Transverse colon (tissue), 4 donors: ENCODE results near the gene MAP3K3. TPM values are rescaled to one million over a fixed set of nuclear protein-coding genes. Genes with fewer than 3 reads are reported as not detected.

Experiments used
- DNase-seq: peaks from one replicate; pipeline ENCODE4 v3.0.0-alpha.2; 2019
- H3K27ac ChIP-seq, 4 donors: fragments of 200-600 bp; sonication (generic); 2 replicates each; pipeline ENCODE4 v1.5.1; 2016 to 2018; ENCODE audit warnings: inconsistent platforms in 4 of 4
- H3K27me3 ChIP-seq: fragments of 200-600 bp; sonication (generic); 2 replicates; pipeline ENCODE4 v1.5.1; 2017; ENCODE audit warnings: inconsistent platforms
- H3K36me3 ChIP-seq, 4 donors: fragments of 200-600 bp; sonication (generic); 2 replicates each; pipeline ENCODE4 v1.5.1; 2017 to 2019; ENCODE audit warnings: inconsistent platforms in 4 of 4
- H3K4me1 ChIP-seq, 4 donors: fragments of 200-600 bp; sonication (generic); 2 replicates each; pipeline ENCODE4 v1.5.1; 2017 to 2020; ENCODE audit warnings: inconsistent platforms in 4 of 4
- H3K4me3 ChIP-seq, 4 donors: fragments of 200-600 bp; sonication (generic); 1 replicate in 1 of 4; 2 replicates in 3 of 4; pipeline versions ENCODE4 v1.5.1 to v1.6.1; 2017 to 2019; ENCODE audit warnings: inconsistent platforms in 4 of 4
- H3K9me3 ChIP-seq, 2 donors: fragments of 200-600 bp; sonication (generic); 2 replicates each; pipeline ENCODE4 v1.5.1; 2017 to 2019; ENCODE audit warnings: inconsistent platforms in 2 of 2
- EP300 ChIP-seq: sonication (generic); formaldehyde crosslinking; IDR thresholded peaks from one replicate; pipeline ENCODE4 v1.6.1; 2017; ENCODE audit warnings: antibody characterized with exemption, low read depth
- POLR2A ChIP-seq: fragments of 450-650 bp; IDR thresholded peaks from one replicate; pipeline ENCODE4 v1.6.1; 2016; ENCODE audit warnings: antibody characterized with exemption, mild to moderate bottlenecking, moderate library complexity
- POLR2AphosphoS5 ChIP-seq, 3 donors: sonication (generic); formaldehyde crosslinking; IDR thresholded peaks; one replicate each; pipeline ENCODE4 v1.6.1; 2016; ENCODE audit warnings: antibody characterized with exemption in 3 of 3
- WGBS, 2 donors: methylation state at CpG; one replicate each; pipeline ENCODE4 v1.1.5; 2018; ENCODE audit warnings: low coverage in 1 of 2; 5-methylcytosine and 5-hydroxymethylcytosine counted together
- in situ Hi-C, 4 donors: fragments of 200-750 bp; cut with MboI; loops; one replicate each; pipeline versions ENCODE4 v1.15.0 to v1.15.1; 2017; ENCODE audit warnings: low sequenced_read_pairs in 3 of 4, low pct_ligation_motif_present in 1 of 4, low pct_unique_long_range_greater_than_20kb in 1 of 4
- intact Hi-C: fragments of 100-400 bp; cut with DNase I; formaldehyde crosslinking; loops from one replicate; pipeline ENCODE4 v1.15.1; 2023; ENCODE audit warnings: low total_unique reads
- total RNA-seq, 4 donors: library from RNA; depleted of rRNA; stranded (reverse); fragments of >200 nt; gene quantifications; one replicate each; pipeline ENCODE4 v1.1.0, GENCODE V29; 2016
- TF ChIP-seq, protein P1 (sequence below), 5 experiments: fragments of 200-600 bp in 3 of 5; fragments of 450-650 bp in 2 of 5; sonication (generic) in 3 of 5; IDR thresholded peaks; 1 replicate in 2 of 5; 2 replicates in 3 of 5; pipeline ENCODE4 v1.5.1; 2016 to 2017; ENCODE audit warnings: antibody characterized with exemption in 5 of 5, inconsistent platforms in 3 of 5, mild to moderate bottlenecking in 2 of 5, moderate library complexity in 1 of 5

MAP3K3 gene
- total RNA-seq, 4 donors from 2014 or later = 15.7 to 32.1 (median 24.7) TPM

DNA sequence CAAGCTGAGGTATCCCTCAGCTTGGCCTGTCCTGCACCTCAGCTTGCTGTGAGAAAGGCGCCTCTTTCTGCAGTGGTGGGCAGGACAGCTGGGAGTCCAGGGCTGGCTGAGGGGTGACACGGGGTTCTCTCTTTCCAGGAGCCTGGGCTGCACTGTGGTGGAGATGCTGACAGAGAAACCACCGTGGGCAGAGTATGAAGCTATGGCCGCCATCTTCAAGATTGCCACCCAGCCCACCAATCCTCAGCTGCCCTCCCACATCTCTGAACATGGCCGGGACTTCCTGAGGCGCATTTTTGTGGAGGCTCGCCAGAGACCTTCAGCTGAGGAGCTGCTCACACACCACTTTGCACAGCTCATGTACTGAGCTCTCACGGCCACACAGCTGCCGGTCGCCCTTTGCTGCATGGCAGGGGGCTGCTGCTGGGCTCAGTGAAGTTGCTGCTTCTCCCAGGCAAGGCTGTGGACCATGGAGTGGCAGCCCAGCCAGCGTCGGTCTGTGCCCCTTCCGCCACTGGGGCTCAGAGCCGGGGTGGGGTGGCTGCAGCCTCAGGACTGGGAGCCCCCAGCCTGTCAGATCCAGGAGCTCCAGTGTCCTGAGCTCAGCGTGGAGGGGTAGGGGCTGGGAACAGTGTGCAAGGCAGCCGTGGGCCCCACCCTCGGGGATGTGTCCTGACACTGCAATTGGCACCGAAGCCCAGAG lies 71.3 kb downstream of the MAP3K3 start:
- in situ Hi-C loops (no loop called here), intact Hi-C loops (loop anchor here (10.0 kb wide), 1 partner anchor 69 kb away; the partner anchor contains the start of gene MAP3K3)
- H3K4me1 ChIP-seq = peaks cover 0 to 18% (median 5%) of the 10 kb centered on the region in 4 donors
- no peaks in the 10 kb centered on the region for H3K27me3 ChIP-seq
- H3K4me3 ChIP-seq = no peak overlapping the region
- TF ChIP-seq POLR2A (no peak), EP300 (no peak), POLR2AphosphoS5 (IDR thresholded peaks at IDR 0.05) (no peak)
- TF ChIP-seq, protein P1, sequence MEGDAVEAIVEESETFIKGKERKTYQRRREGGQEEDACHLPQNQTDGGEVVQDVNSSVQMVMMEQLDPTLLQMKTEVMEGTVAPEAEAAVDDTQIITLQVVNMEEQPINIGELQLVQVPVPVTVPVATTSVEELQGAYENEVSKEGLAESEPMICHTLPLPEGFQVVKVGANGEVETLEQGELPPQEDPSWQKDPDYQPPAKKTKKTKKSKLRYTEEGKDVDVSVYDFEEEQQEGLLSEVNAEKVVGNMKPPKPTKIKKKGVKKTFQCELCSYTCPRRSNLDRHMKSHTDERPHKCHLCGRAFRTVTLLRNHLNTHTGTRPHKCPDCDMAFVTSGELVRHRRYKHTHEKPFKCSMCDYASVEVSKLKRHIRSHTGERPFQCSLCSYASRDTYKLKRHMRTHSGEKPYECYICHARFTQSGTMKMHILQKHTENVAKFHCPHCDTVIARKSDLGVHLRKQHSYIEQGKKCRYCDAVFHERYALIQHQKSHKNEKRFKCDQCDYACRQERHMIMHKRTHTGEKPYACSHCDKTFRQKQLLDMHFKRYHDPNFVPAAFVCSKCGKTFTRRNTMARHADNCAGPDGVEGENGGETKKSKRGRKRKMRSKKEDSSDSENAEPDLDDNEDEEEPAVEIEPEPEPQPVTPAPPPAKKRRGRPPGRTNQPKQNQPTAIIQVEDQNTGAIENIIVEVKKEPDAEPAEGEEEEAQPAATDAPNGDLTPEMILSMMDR (IDR thresholded peaks at IDR 0.05) = no peak
- peaks cover 0 to 25% (median 9%) of the 10 kb centered on the region in 4 donors for H3K36me3 ChIP-seq
- no peak overlapping the region for H3K27ac ChIP-seq
- H3K9me3 ChIP-seq = no peaks in the 10 kb centered on the region
- 88% methylated on average over 12 of the region's 18 CpGs; no CpG with 5 or more reads in 1 of the 2 donors for WGBS, 2 donors
- DNase-seq = no peak

DNA sequence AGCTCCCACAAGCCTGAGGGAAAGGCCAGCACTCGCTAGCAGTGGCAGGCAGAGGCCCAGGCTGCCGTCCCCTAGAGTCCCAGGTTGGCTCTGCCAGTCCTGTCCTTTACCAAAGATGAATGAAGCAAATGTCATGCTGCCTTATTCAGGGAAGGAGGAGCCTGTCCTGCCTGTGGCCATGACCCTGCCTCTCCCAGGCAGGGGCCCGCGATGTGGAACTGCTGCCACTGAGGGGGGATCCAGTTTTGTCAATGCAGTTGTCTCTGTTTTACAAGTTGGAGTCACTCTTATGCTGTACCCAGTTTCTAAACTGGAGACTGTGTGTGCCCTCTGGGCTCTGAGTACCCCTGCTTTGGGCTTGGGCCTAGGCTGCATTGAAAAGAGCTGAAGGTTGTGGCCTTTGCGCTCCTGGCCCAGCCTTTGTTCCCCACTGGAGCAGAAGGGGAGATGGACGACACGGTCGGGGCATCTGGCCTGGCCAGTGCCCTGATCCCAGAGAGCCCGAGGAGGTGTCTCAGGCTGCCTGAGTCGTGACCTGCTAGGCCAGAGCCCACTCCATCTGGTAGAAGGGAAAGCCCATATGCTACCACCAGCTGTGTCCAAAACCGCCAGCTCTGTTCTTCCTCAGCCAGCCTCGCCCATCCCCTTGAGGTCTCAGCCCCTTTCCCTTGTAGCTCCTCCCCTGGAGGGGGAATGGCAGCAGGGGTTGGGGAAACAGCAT lies 72.2 kb downstream of the MAP3K3 start:
- Histone ChIP-seq H3K27ac (peak overlapping the region in 1 of 4 donors; percentile 19), H3K4me1 (peaks cover 6 to 26% (median 13%) of the 10 kb centered on the region in 4 donors), H3K27me3 (peaks cover 5% of the 10 kb centered on the region), H3K4me3 (no peak overlapping the region), H3K36me3 (peaks cover 0 to 23% (median 9%) of the 10 kb centered on the region in 4 donors), H3K9me3 (no peaks in the 10 kb centered on the region)
- TF ChIP-seq EP300 (no peak), POLR2AphosphoS5 (IDR thresholded peaks at IDR 0.05) (no peak), POLR2A (no peak)
- TF ChIP-seq, protein P1 (IDR thresholded peaks at IDR 0.05) = no peak
- no peak for DNase-seq
- WGBS, 2 donors = 81% methylated on average over 12 of the region's 12 CpGs; no CpG with 5 or more reads in 1 of the 2 donors
- intact Hi-C loops = loop anchor here (10.0 kb wide), 1 partner anchor 70 kb away; the partner anchor contains the start of gene MAP3K3
- in situ Hi-C loops = no loop called here

DNA sequence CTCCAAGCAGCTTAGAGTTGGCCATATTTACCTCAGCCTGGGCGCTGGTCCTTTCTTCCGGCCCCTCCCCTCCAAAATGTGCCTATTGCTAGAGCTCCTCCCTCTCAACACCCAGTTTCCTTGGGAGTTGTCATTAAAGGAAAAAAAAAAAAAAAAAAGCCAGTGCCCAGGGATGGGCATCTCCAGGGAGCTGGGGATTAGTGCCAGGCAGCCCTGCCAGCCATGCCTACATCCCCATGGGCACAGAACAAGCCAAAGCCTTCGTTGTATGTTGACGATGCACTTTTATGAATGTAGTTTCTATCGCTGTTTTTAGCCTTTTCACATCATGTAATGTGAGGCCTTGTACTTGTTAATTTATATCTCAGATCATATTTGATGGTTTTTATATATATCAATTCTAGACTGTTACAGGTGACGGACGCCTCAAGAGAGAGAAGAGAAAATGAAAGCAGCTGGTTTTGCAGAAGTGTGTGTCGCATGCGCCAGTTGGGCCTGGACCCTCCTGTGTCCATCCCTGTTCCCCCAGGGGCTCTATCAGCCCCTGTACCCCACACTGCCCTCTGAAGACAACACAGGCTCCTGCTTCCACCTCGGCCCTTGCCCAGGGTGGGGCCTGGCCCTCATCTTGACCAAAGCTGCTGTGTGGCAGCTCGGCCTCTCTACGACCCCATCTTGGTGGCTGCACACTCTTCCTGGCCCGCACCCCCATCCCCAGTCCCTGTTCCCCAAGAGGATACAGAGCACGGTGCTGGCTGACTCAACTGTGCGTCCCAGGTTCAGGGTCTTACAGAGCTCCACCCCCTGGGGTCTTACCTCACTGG lies 72.9 kb downstream of the MAP3K3 start:
- TF ChIP-seq, protein P1 (IDR thresholded peaks at IDR 0.05) = no peak
- TF ChIP-seq POLR2AphosphoS5 (IDR thresholded peaks at IDR 0.05) = peak in 1 of 3 donors; percentile 9
- no peak for TF ChIP-seq POLR2A
- no peak for TF ChIP-seq EP300
- in situ Hi-C loops (no loop called here), intact Hi-C loops (loop anchor here (10.0 kb wide), 1 partner anchor 70 kb away; the partner anchor contains the start of gene MAP3K3)
- H3K27me3 ChIP-seq = peaks cover 7% of the 10 kb centered on the region
- peaks cover 7 to 27% (median 13%) of the 10 kb centered on the region in 4 donors for H3K4me1 ChIP-seq
- DNase-seq = no peak
- WGBS, 2 donors = 76 to 77% methylated on average over 9 to 14 of the region's 15 CpGs
- peaks cover 0 to 15% (median 7%) of the 10 kb centered on the region in 4 donors for H3K36me3 ChIP-seq
- peak overlapping the region in 2 of 4 donors; percentile 19 to 27 for H3K27ac ChIP-seq
- no peak overlapping the region for H3K4me3 ChIP-seq
- no peaks in the 10 kb centered on the region for H3K9me3 ChIP-seq
